HUES48 (cell line): ENCODE measurements around the gene KIF26A.

Source experiments
- H3K27ac ChIP-seq: one replicate; pipeline ENCODE4 v1.7.0; 2013; ENCODE audit warnings: low read depth, low read length, inconsistent platforms
- H3K27me3 ChIP-seq: 2 replicates; pipeline ENCODE4 v1.6.1; 2013; ENCODE audit warnings: mild to moderate bottlenecking, low read length; ENCODE audit not compliant: control insufficient read depth, insufficient read depth
- H3K36me3 ChIP-seq: 2 replicates; pipeline ENCODE4 v1.6.1; 2013; ENCODE audit warnings: low read length; ENCODE audit not compliant: control insufficient read depth, insufficient read depth
- H3K4me1 ChIP-seq: 2 replicates; pipeline ENCODE4 v1.6.1; 2013; ENCODE audit warnings: mild to moderate bottlenecking, low read length; ENCODE audit not compliant: control insufficient read depth, insufficient read depth
- H3K4me3 ChIP-seq: 2 replicates; pipeline ENCODE4 v1.5.1; 2013; ENCODE audit warnings: mild to moderate bottlenecking, low read depth, low read length
- H3K9ac ChIP-seq: 2 replicates; pipeline ENCODE4 v1.6.1; 2013; ENCODE audit warnings: mild to moderate bottlenecking, low read depth, low read length, moderate library complexity
- H3K9me3 ChIP-seq: 2 replicates; pipeline ENCODE4 v1.6.1; 2013; ENCODE audit warnings: low read length; ENCODE audit not compliant: control insufficient read depth, insufficient read depth

The KIF26A gene

DNA sequence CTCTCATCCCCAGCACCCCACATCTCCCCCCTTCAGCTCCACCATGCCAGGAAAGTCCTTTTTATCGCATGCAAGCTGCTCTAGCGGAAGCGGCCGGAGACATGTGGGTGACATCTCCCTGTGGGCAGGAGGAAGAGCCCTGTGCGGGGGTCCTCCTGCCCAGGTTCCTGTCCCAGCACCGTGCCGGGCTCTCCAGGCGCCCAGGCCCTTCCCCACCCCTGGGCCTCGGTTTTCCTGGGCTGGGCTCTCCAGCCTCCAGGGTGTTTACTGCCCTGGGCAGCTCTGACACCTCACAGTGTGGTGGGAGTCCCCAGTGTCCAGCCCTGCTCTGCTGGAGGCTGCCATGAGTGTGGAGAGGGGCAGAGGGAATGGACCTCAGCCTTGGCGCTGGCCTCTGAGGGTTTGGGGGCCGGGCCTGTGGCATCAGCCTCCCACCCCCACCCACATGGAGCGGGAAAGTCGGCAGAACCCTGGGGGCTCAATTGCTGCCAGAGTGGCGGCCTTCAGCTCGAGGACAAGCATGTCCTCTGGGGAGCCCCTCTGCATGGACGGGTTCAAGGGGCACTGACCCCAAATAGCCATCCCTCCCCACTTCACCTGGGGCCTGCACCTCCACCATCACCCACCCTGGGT, 36.0 kb upstream of the KIF26A start:
- no peak overlapping the region for H3K27ac ChIP-seq
- H3K9ac ChIP-seq: no peak overlapping the region
- H3K27me3 ChIP-seq: no peaks in the 10 kb centered on the region
- H3K4me3 ChIP-seq: no peak overlapping the region
- H3K9me3 ChIP-seq: no peaks in the 10 kb centered on the region
- H3K36me3 ChIP-seq: no peaks in the 10 kb centered on the region
- no peaks in the 10 kb centered on the region for H3K4me1 ChIP-seq

DNA sequence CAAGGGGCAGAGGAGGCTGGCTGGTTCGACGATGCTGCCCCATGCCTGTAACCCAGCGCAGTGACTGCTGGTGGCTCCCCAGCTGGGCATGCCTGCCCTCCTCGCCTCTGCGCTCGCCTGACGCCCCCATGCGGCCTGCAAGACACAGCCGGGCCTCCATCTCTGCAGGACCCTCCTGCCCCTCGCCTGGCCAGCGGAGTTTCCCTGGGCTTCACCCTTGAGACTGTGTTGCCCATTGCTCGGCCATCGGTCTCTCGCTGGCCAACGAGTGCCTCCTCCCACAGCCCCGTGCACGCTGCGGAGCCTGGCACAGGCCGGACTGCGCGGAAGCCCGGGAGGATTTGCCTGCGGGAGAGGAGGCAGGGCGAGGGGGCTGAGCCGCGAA, 35.3 kb upstream of the KIF26A start:
- Histone ChIP-seq H3K9me3 (no peaks in the 10 kb centered on the region), H3K36me3 (no peaks in the 10 kb centered on the region), H3K27me3 (no peaks in the 10 kb centered on the region), H3K9ac (no peak overlapping the region), H3K27ac (no peak overlapping the region), H3K4me3 (no peak overlapping the region), H3K4me1 (no peaks in the 10 kb centered on the region)

DNA sequence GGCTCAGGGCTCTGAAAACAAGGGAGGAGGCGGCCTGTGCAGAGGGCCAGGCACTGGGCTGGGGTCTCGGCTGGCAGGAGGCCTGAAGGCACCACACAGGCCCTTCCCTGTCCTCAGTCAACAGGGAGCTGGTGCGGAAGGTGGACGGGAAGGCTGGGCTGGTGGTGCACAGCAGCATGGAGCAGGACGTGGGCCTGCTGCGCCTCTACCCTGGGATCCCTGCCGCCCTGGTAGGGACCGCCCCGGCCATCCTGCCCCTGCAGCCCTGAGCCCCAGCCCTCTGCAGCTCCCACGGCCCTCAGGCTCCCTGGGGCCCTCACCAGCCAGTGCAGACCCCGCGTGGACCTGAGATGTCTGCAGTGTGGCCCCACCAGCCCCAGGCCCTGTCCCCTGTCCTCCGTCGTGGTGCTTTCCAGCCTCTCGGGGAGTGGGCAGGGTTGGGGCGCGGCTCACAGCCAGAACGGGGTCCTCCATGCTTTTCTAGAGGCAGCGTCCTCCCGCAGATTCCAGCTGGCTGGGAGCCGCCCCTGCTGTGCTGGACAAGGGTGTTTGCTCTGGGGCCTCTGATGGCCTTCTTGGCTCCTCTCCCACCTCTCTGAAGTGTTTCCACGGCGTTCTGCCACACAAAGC, 34.8 kb upstream of the KIF26A start:
- Histone ChIP-seq H3K27ac (no peak overlapping the region), H3K36me3 (no peaks in the 10 kb centered on the region), H3K4me3 (no peak overlapping the region), H3K9ac (no peak overlapping the region), H3K4me1 (no peaks in the 10 kb centered on the region), H3K9me3 (no peaks in the 10 kb centered on the region), H3K27me3 (no peaks in the 10 kb centered on the region)

DNA sequence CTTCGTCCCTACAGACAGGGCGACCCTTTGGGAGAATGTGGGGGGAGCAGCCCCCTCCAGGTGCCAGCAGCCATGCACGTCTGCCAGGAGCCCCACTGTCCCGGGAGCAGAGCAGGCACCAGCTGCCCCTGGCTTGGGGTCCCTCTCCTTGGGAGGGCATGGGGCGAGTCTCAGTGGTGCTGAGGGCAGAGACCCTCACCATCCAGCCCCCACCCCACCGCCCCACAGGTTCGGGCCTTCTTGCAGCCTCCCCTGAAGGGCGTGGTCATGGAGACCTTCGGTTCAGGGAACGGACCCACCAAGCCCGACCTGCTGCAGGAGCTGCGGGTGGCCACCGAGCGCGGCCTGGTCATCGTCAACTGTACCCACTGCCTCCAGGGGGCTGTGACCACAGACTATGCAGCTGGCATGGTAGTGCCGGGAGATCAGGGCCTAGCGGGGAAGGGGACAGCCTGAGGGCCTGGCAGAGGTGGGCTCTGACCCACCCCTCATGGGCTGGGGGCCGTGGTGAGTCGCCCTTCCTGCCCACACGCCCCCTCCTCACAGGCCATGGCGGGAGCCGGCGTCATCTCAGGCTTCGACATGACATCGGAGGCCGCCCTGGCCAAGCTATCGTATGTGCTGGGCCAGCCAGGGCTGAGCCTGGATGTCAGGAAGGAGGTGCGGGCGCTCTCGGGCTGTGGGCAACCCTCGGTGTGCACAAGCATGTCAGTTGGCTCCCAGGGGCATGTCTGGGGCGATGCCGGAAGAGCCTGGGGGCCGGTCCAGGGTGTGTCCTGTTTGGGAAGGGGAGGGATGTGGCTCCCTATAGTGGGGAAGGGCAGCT, 34.1 kb upstream of the KIF26A start:
- Histone ChIP-seq H3K36me3 (no peaks in the 10 kb centered on the region), H3K27ac (no peak overlapping the region), H3K4me3 (no peak overlapping the region), H3K9ac (no peak overlapping the region), H3K4me1 (no peaks in the 10 kb centered on the region; the same call in 1 of the 2 replicates), H3K27me3 (no peaks in the 10 kb centered on the region), H3K9me3 (no peaks in the 10 kb centered on the region)

DNA sequence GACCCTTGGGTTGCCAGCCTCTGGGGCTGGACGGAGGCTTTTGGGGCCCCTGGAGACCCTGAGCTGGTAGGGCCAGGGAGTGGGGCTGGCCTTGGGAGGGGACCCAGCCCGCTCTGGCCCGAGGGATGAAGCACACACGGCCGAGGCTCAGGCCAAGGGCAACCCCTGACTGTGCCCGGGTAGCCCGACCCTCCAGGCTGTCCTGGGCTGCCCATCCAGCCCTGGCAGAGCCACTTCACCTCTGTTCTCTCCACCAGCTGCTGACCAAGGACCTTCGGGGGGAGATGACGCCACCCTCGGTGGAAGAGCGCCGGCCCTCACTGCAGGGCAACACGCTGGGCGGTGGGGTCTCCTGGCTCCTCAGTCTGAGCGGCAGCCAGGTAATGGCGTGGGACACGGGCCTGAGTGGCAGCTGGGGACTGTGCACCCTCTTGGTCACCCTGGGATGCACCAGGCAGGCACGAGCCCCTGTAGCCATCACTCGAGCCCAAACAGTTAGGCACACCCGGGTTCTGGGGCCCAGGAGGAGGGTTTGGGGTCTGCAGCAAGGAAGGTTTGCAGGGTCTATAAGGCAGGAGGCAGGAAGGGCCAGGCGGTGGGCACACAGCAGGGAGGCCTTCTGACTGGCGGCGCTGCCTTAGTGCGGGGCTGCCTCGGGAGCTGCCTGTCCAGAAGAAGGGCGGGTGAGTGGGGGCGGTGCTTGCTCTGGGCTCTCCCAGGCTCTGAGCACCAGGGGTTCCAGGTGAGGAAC, 33.1 kb upstream of the KIF26A start:
- no peak overlapping the region for H3K27ac ChIP-seq
- H3K9ac ChIP-seq: no peak overlapping the region
- no peaks in the 10 kb centered on the region; the same call in 1 of the 2 replicates for H3K4me1 ChIP-seq

DNA sequence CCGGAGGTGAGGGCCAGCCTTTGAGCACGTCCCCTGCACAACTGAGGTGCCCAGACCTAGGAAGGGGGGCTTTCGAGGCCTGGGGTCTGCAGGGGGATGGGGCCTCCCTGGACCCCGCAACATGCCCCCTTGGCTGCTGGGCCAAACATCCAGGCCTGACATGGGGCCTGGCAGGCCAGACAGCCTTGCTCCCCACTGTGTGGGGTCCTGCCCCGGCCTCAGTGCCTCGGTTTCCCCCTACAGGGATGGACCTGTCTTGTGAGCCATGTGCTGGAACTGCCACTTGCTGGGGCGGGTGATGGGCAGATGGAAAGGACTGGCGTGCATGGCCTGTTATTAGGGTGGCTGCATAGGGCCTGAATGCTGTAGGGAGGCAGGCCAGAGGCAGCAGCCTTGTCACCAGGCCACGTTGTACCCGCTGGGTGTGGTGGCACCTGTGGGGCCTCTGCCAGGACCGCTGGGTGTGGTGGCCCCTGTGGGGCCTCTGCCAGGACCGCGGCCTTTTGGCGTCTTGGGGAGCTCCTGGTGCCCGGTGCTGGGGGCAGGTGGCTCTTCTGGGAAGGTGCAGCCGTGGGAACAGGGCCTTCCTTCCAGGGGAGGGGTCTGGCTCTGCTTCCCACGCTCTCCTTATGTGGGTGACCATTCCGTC, 32.4 kb upstream of the KIF26A start:
- Histone ChIP-seq H3K27me3 (no peaks in the 10 kb centered on the region), H3K9ac (no peak overlapping the region), H3K4me1 (no peaks in the 10 kb centered on the region; the same call in 1 of the 2 replicates), H3K27ac (no peak overlapping the region), H3K9me3 (no peaks in the 10 kb centered on the region), H3K36me3 (no peaks in the 10 kb centered on the region), H3K4me3 (no peak overlapping the region)

More for the DNA sequence above, 33.1 kb upstream of the KIF26A start:
- Histone ChIP-seq H3K27me3 (no peaks in the 10 kb centered on the region), H3K36me3 (no peaks in the 10 kb centered on the region), H3K4me3 (no peak overlapping the region), H3K9me3 (no peaks in the 10 kb centered on the region)

DNA sequence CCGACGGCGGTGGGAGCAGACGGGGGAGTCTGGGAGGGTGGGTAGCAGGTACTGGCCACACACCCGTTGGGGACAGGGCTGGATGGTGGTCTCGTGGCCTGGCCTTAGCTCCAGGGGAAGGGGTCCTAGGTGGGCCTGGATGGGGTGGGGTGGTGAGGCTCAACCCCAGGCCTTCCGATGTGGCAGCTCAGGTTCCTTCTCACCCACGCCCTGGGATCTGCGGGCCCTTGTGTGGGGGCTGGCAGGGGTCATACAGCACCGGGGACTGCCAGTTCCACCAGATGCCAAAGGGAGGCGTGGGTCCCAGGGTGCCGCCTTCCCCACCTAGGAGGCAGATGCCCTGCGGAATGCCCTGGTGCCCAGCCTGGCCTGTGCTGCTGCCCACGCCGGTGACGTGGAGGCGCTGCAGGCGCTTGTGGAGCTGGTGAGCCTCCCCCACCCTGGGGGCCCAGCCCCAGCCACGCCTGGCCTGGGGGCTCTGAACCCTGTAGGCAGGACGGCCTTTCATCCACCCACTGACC, 31.9 kb upstream of the KIF26A start:
- no peaks in the 10 kb centered on the region for H3K9me3 ChIP-seq
- H3K4me3 ChIP-seq: no peak overlapping the region
- no peaks in the 10 kb centered on the region for H3K27me3 ChIP-seq
- no peaks in the 10 kb centered on the region; the same call in 1 of the 2 replicates for H3K4me1 ChIP-seq
- no peak overlapping the region for H3K27ac ChIP-seq
- no peaks in the 10 kb centered on the region for H3K36me3 ChIP-seq
- no peak overlapping the region for H3K9ac ChIP-seq

DNA sequence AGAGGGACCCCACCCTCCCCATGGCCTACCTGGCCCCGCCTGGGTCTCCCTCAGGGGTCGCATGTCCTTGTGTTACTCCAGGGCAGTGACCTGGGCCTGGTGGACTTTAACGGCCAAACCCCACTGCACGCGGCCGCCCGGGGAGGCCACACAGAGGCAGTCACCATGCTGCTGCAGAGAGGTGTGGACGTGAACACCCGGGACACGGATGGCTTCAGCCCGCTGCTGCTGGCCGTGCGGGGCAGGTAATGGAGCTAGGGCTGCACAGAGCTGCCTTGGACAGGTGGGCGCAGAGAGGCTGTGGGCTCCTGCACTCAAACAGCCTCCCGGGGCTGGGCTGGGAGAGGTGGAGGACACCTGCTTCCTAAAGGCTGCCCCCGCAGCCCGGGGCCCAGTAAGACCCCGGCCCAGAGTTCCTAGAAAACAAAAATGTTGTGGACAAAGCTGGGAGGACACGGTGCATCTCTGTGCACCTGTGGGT, 31.2 kb upstream of the KIF26A start:
- Histone ChIP-seq H3K27ac (no peak overlapping the region), H3K4me3 (no peak overlapping the region), H3K27me3 (no peaks in the 10 kb centered on the region), H3K36me3 (no peaks in the 10 kb centered on the region), H3K9me3 (no peaks in the 10 kb centered on the region), H3K4me1 (no peaks in the 10 kb centered on the region; the same call in 1 of the 2 replicates), H3K9ac (no peak overlapping the region)

DNA sequence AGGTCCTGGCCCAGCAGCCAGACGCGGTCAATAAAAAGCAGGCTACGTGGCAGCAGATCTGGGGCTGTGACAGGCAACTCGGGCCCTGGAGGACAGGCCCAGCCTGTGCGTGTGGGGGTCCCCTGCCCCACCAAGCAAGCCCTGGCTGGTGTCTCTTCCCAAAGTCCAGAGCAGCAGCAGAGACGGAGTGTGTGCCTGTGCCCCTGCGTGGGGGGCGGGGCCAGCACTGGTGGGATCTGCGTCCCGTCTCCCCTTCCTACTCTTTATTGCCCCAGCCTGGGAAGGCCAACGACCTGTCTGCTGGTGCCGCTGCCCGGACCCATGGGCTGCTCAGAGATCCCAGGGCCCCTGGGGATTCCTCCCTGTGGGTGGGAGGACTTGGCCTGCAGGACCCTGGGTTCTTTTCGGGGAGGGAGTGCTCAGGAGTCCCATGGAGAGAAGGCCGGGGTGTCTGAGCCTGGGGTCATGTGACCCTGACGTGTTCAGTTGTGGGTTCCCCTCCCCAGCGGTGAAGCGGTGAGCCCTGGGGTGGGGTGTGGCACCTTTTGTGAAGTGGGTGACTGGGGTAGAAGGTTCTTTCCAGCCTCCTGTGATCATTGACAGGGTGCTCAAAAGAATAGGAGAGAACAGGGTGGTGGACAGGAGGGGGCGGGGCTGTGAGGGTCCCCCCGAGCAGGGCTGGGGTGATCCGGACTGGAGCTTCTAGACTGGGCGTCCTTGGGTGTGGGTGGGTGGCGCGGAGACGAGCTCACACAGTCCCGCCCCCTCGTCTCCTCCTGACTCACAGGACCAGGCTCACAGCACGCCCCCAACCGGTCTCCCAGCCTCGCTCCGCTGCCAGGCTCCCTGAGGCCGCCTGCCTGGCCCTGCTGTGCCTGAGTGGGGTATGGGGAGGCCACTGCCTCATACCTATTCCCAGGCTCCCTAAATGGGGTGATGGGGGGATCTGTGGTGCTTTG, 30.5 kb upstream of the KIF26A start:
- Histone ChIP-seq H3K27me3 (no peaks in the 10 kb centered on the region), H3K4me1 (no peaks in the 10 kb centered on the region; the same call in 1 of the 2 replicates), H3K27ac (no peak overlapping the region), H3K36me3 (no peaks in the 10 kb centered on the region), H3K9me3 (no peaks in the 10 kb centered on the region), H3K4me3 (no peak overlapping the region), H3K9ac (no peak overlapping the region)
